ENCODE data around the gene RNU4-1.
"Not testable (repeated sequence)": the region's sequence is repeated elsewhere in the genome, so short reads cannot be mapped to it uniquely, and the experiment has no call there.

RNU4-1 gene

DNA sequence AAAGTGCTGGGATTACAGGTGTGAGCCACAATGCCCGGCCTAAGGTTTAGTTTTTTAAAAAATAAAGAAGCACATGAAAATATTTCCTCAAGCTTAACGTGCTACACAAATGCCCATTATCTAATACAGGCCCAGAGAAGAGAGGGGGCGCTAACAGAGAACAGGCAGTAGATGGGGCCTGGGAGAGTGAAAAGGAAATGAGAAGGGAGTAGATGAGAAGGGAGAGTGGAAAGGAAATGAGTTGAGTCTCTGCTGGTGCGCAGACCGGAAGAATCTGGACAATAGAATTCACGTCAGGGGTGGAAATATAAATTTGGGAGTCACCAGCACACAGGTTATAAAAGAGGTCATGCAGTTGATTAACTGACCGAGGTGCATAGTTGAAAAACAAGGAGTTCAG lies 38.2 kb downstream of the RNU4-1 start:
- H3K4me2 ChIP-seq (ENCODE audit: insufficient read depth, low read length), result no peak overlapping the region
- TF ChIP-seq, protein P1, sequence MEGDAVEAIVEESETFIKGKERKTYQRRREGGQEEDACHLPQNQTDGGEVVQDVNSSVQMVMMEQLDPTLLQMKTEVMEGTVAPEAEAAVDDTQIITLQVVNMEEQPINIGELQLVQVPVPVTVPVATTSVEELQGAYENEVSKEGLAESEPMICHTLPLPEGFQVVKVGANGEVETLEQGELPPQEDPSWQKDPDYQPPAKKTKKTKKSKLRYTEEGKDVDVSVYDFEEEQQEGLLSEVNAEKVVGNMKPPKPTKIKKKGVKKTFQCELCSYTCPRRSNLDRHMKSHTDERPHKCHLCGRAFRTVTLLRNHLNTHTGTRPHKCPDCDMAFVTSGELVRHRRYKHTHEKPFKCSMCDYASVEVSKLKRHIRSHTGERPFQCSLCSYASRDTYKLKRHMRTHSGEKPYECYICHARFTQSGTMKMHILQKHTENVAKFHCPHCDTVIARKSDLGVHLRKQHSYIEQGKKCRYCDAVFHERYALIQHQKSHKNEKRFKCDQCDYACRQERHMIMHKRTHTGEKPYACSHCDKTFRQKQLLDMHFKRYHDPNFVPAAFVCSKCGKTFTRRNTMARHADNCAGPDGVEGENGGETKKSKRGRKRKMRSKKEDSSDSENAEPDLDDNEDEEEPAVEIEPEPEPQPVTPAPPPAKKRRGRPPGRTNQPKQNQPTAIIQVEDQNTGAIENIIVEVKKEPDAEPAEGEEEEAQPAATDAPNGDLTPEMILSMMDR (IDR thresholded peaks at IDR 0.05; ENCODE audit: borderline replicate concordance, extremely low read depth, low read length, poor library complexity, severe bottlenecking), result peak; percentile 13
- TF ChIP-seq EZH2 (IDR thresholded peaks at IDR 0.05; ENCODE audit: borderline replicate concordance, low read depth, low read length, severe bottlenecking), result no peak
- H3K27me3 ChIP-seq (ENCODE audit: insufficient read depth, low read length, poor library complexity), result no peaks in the 10 kb centered on the region
- H3K36me3 ChIP-seq (ENCODE audit: insufficient read depth, low read length), result no peaks in the 10 kb centered on the region
- no peaks in the 10 kb centered on the region for H3K9me3 ChIP-seq (ENCODE audit: insufficient read depth, low read length, severe bottlenecking)
- ATAC-seq (ENCODE audit: insufficient read depth, low read depth) (no peak), DNase-seq (no peak)
- peaks cover 13% of the 10 kb centered on the region for H4K20me1 ChIP-seq (ENCODE audit: insufficient read depth, low read length)
- no peaks in the 10 kb centered on the region for H3K79me2 ChIP-seq (ENCODE audit: insufficient read depth, low read length)
- peaks cover 17% of the 10 kb centered on the region for H3K4me1 ChIP-seq (ENCODE audit: insufficient read depth, low read length)
- no peak overlapping the region for H2AFZ ChIP-seq (ENCODE audit: low read depth, low read length)
- H3K9ac ChIP-seq (ENCODE audit: low read depth, low read length), result no peak overlapping the region
- no peak overlapping the region for H3K4me3 ChIP-seq (ENCODE audit: low read depth in 1 of 2, low read length in 2 of 2)
- no peak overlapping the region for H3K27ac ChIP-seq (ENCODE audit: low read length)

DNA sequence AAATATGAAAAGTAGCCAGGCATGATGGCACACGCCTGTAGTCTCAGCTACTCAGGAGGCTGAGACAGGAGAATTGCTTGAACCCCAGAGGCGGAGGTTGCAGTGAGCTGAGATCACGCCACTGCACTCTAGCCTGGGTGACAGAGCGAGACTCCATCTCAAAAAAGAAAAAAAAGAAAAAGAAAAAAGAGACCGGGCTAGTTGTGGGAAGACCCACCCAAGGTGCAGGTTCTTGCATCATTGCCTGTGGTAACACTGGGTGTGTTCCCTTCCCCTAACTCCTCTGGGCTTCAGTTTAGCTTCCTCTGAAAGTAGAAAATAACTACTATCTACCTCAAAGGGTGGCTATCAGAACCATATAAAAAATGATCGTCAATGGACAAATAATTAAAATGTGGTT lies 39.7 kb downstream of the RNU4-1 start:
- H3K27me3 ChIP-seq (ENCODE audit: insufficient read depth, low read length, poor library complexity); H3K27ac ChIP-seq (ENCODE audit: low read length); H3K36me3 ChIP-seq (ENCODE audit: insufficient read depth, low read length); H3K9ac ChIP-seq (ENCODE audit: low read depth, low read length); ATAC-seq (ENCODE audit: insufficient read depth, low read depth); H3K4me2 ChIP-seq (ENCODE audit: insufficient read depth, low read length); H3K79me2 ChIP-seq (ENCODE audit: insufficient read depth, low read length); H3K9me3 ChIP-seq (ENCODE audit: insufficient read depth, low read length, severe bottlenecking); H2AFZ ChIP-seq (ENCODE audit: low read depth, low read length); H3K4me3 ChIP-seq (ENCODE audit: low read depth in 1 of 2, low read length in 2 of 2): not testable (repeated sequence)
- H3K4me1 ChIP-seq (ENCODE audit: insufficient read depth, low read length), result peaks cover 17% of the 10 kb centered on the region
- peak; percentile 35 for DNase-seq
- peaks cover 23% of the 10 kb centered on the region for H4K20me1 ChIP-seq (ENCODE audit: insufficient read depth, low read length)

DNA sequence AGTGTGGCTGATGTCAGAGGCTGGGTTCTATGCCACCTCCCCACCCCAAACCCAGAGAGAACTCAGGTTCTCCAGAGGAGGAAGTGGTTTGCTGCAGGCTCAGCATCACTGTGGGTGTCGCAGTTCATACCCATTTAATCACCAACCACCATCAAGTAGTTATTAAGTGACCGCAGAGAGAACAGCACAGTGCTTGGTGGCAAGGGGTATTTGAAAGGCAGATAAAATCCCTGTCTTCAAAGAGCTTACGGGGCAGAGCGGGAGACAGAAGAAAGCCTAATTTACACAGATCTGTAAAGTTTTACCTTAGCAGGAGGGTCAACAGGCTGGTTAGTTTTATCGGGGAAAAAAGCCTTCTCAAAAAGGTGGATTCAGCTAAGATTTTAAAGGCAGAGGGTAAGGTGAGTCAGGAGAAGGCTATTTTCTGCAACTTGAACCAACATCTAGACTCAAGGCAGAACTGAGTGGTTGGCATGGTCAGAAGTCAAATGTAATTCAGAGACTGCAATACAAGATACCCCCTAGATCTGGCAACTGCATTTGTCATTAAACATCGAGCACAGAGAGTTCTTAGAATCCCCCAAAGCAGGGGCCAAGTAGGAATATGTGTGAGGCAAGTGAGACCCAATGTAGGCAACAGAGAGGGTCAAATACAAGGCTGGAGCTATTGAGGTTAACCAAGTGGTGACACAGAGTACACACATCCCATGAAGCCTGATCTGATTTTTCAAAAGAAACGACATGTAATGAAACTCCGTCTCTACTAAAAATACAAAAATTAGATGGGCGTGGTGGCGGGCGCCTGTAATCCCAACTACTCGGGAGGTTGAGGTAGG lies 40.7 kb downstream of the RNU4-1 start:
- DNase-seq (peak; percentile 78), ATAC-seq (ENCODE audit: insufficient read depth, low read depth) (peak; percentile 97)
- no peak overlapping the region for H3K4me2 ChIP-seq (ENCODE audit: insufficient read depth, low read length)
- peaks cover 27% of the 10 kb centered on the region for H4K20me1 ChIP-seq (ENCODE audit: insufficient read depth, low read length)
- no peak overlapping the region for H3K9ac ChIP-seq (ENCODE audit: low read depth, low read length)
- no peaks in the 10 kb centered on the region for H3K9me3 ChIP-seq (ENCODE audit: insufficient read depth, low read length, severe bottlenecking)
- no peak overlapping the region for H3K4me3 ChIP-seq (ENCODE audit: low read depth in 1 of 2, low read length in 2 of 2)
- H3K27me3 ChIP-seq (ENCODE audit: insufficient read depth, low read length, poor library complexity), result no peaks in the 10 kb centered on the region
- H3K27ac ChIP-seq (ENCODE audit: low read length), result no peak overlapping the region
- no peak overlapping the region for H2AFZ ChIP-seq (ENCODE audit: low read depth, low read length)
- H3K36me3 ChIP-seq (ENCODE audit: insufficient read depth, low read length), result no peaks in the 10 kb centered on the region
- TF ChIP-seq, protein P1 (IDR thresholded peaks at IDR 0.05; ENCODE audit: borderline replicate concordance, extremely low read depth, low read length, poor library complexity, severe bottlenecking), result no peak
- no peak for TF ChIP-seq EZH2 (IDR thresholded peaks at IDR 0.05; ENCODE audit: borderline replicate concordance, low read depth, low read length, severe bottlenecking)
- H3K4me1 ChIP-seq (ENCODE audit: insufficient read depth, low read length), result peaks cover 17% of the 10 kb centered on the region
- no peaks in the 10 kb centered on the region for H3K79me2 ChIP-seq (ENCODE audit: insufficient read depth, low read length)

- H3K9me3 ChIP-seq (ENCODE audit: insufficient read depth, low read length, severe bottlenecking); ATAC-seq (ENCODE audit: insufficient read depth, low read depth); H3K27me3 ChIP-seq (ENCODE audit: insufficient read depth, low read length, poor library complexity); DNase-seq; H2AFZ ChIP-seq (ENCODE audit: low read depth, low read length); H3K27ac ChIP-seq (ENCODE audit: low read length); H3K4me3 ChIP-seq (ENCODE audit: low read depth in 1 of 2, low read length in 2 of 2); H3K4me2 ChIP-seq (ENCODE audit: insufficient read depth, low read length); H3K79me2 ChIP-seq (ENCODE audit: insufficient read depth, low read length); H3K36me3 ChIP-seq (ENCODE audit: insufficient read depth, low read length); H3K9ac ChIP-seq (ENCODE audit: low read depth, low read length): not testable (repeated sequence)
- Histone ChIP-seq H3K4me1 (ENCODE audit: insufficient read depth, low read length) (peaks cover 17% of the 10 kb centered on the region), H4K20me1 (ENCODE audit: insufficient read depth, low read length) (peaks cover 25% of the 10 kb centered on the region)
These were observed 41.5 kb downstream of the RNU4-1 start for GRCh38 chr12:120251364-120252070.
